Measurements from ENCODE around the gene PAM. TPM values are rescaled to one million over a fixed set of nuclear protein-coding genes. Genes with fewer than 3 reads are reported as not detected.

Gene PAM
- total RNA-seq, 1 experiment from 2014 or later: 131 TPM

- H3K4me3 ChIP-seq (ENCODE audit: low read depth in 2 of 2, low read length in 2 of 2): no peak overlapping the region
- in situ Hi-C loops (cut with HindIII; ENCODE audit: low pct_unique_long_range_greater_than_20kb, low sequenced_read_pairs): no loop called here
- H3K9me3 ChIP-seq (ENCODE audit: control insufficient read depth, insufficient read depth, low read depth, low read length): no peaks in the 10 kb centered on the region
- intact Hi-C loops (cut with micrococcal nuclease; ENCODE audit: unreplicated experiment): loop anchor here (5.0 kb wide), 1 partner anchor 254 kb away; no protein-coding TSS in a partner anchor
- no peak for ATAC-seq
- ChIA-PET POLR2A (no interaction called here), CTCF (no interaction called here)
- TF ChIP-seq CTCF (IDR thresholded peaks at IDR 0.05): no peak
- TF ChIP-seq TCF7L2 (IDR thresholded peaks at IDR 0.05; ENCODE audit: low read depth, low read length): no peak
- no peak for TF ChIP-seq SIN3A (IDR thresholded peaks at IDR 0.05; ENCODE audit: borderline replicate concordance, insufficient read depth, low read depth, low read length)
- TF ChIP-seq POLR2AphosphoS5 (IDR thresholded peaks at IDR 0.05; ENCODE audit: low read depth, low read length): no peak
- TF ChIP-seq REST (IDR thresholded peaks at IDR 0.05; ENCODE audit: insufficient read depth in 1 of 2, low read depth in 2 of 2, low read length in 1 of 2): no peak
- no TSS peak for BruUV-seq (replicated peaks)
- no peak for DNase-seq (ENCODE audit: low read depth, low spot score)
- H3K36me3 ChIP-seq (ENCODE audit: control insufficient read depth, insufficient read depth, low read length): no peaks in the 10 kb centered on the region
- H3K27ac ChIP-seq (ENCODE audit: low read length): no peak overlapping the region
- H3K4me1 ChIP-seq (ENCODE audit: control insufficient read depth, insufficient read depth, low read length): no peaks in the 10 kb centered on the region
- H3K27me3 ChIP-seq (ENCODE audit: control insufficient read depth, insufficient read depth, low read length): no peaks in the 10 kb centered on the region
These were observed 281.5 kb downstream of the PAM start for GRCh38 chr5:103036601-103037000.

GRCh38 chr5:103037673-103038455 is 282.8 kb downstream of the PAM start:
- CTCF ChIA-PET: no interaction called here
- Histone ChIP-seq H3K4me1 (ENCODE audit: control insufficient read depth, insufficient read depth, low read length) (no peaks in the 10 kb centered on the region), H3K4me3 (ENCODE audit: low read depth in 2 of 2, low read length in 2 of 2) (no peak overlapping the region), H3K27ac (ENCODE audit: low read length) (no peak overlapping the region), H3K9me3 (ENCODE audit: control insufficient read depth, insufficient read depth, low read depth, low read length) (no peaks in the 10 kb centered on the region), H3K36me3 (ENCODE audit: control insufficient read depth, insufficient read depth, low read length) (no peaks in the 10 kb centered on the region), H3K27me3 (ENCODE audit: control insufficient read depth, insufficient read depth, low read length) (no peaks in the 10 kb centered on the region)
- BruUV-seq (replicated peaks): no TSS peak
- in situ Hi-C loops (cut with HindIII; ENCODE audit: low pct_unique_long_range_greater_than_20kb, low sequenced_read_pairs) (no loop called here), intact Hi-C loops (cut with micrococcal nuclease; ENCODE audit: unreplicated experiment) (loop anchor here (5.0 kb wide), 1 partner anchor 256 kb away; no protein-coding TSS in a partner anchor)
- DNase-seq (ENCODE audit: low read depth, low spot score) (no peak), ATAC-seq (no peak)
- TF ChIP-seq REST (IDR thresholded peaks at IDR 0.05; ENCODE audit: insufficient read depth in 1 of 2, low read depth in 2 of 2, low read length in 1 of 2): no peak
- no peak for TF ChIP-seq POLR2AphosphoS5 (IDR thresholded peaks at IDR 0.05; ENCODE audit: low read depth, low read length)
- no peak for TF ChIP-seq SIN3A (IDR thresholded peaks at IDR 0.05; ENCODE audit: borderline replicate concordance, insufficient read depth, low read depth, low read length)
- no peak for TF ChIP-seq TCF7L2 (IDR thresholded peaks at IDR 0.05; ENCODE audit: low read depth, low read length)
- TF ChIP-seq CTCF (IDR thresholded peaks at IDR 0.05): no peak
- POLR2A ChIA-PET: no interaction called here

Data from Panc1 (cell line).